Activated CD4-positive, alpha-beta T cell treated with anti-CD3 and anti-CD28 coated beads for 48 hours (primary cell): ENCODE data around the gene RPRD1A.
A peak's percentile ranks its signal among the peaks of the same experiment; 100 is the strongest.
"Not testable (repeated sequence)": the region's sequence is repeated elsewhere in the genome, so short reads cannot be mapped to it uniquely, and the experiment has no call there.

Source experiments
- DNase-seq: peaks from one replicate; pipeline ENCODE4 v3.0.0-alpha.2; 2020

RPRD1A gene

GRCh38 chr18:35967866-35968265 lies 99.5 kb downstream of the RPRD1A start:
- not testable (repeated sequence) for DNase-seq

GRCh38 chr18:35964319-35964718 lies 103.0 kb downstream of the RPRD1A start:
- no peak for DNase-seq

GRCh38 chr18:35962320-35962719 lies 105.0 kb downstream of the RPRD1A start:
- no peak for DNase-seq

GRCh38 chr18:35956226-35956625 lies 111.1 kb downstream of the RPRD1A start:
- no peak for DNase-seq

GRCh38 chr18:35953688-35954087 lies 113.7 kb downstream of the RPRD1A start:
- DNase-seq, result no peak

- DNase-seq, result no peak
Observed at GRCh38 chr18:35950628-35950982, 116.8 kb downstream of the RPRD1A start.

GRCh38 chr18:35949903-35950627 lies 117.3 kb downstream of the RPRD1A start:
- DNase-seq, result peak; percentile 55

- no peak for DNase-seq
Observed at GRCh38 chr18:35949090-35949489, 118.3 kb downstream of the RPRD1A start.

GRCh38 chr18:35948080-35948479 lies 119.3 kb downstream of the RPRD1A start:
- no peak for DNase-seq

GRCh38 chr18:35942661-35943060 lies 124.7 kb downstream of the RPRD1A start:
- no peak for DNase-seq

GRCh38 chr18:35942133-35942532 lies 125.2 kb downstream of the RPRD1A start:
- no peak for DNase-seq

GRCh38 chr18:35941299-35941698 lies 126.1 kb downstream of the RPRD1A start:
- DNase-seq, result no peak
